GM11168 (cell line): ENCODE data around the gene AGTR1.
"Not testable (repeated sequence)": the region's sequence is repeated elsewhere in the genome, so short reads cannot be mapped to it uniquely, and the experiment has no call there.

ENCODE experiments used
- in situ Hi-C: fragments of 300-500 bp; cut with MboI; formaldehyde crosslinking; loops from one replicate; pipeline ENCODE4 v1.12.0; 2022; ENCODE audit warnings: low sequenced_read_pairs; ENCODE audit not compliant: unreplicated experiment

The AGTR1 gene

DNA sequence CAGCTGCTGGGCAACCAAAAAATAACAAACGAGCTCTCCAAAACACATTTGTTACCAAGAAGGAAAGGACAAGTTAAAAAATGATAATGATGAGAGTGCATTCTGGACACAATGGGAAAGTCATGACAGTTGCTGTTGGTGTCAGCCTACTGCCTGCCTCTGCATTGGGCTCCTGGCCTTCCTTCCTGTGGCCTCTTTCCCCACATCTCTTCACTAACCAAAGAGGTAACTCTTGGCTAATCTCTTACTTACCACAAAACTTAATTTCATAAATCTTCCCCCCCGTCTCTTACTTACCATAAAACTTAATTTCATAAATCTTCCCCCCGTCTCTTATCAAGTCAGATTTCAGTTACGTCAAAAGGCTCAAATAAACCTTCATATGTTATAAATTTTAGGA, 58.6 kb downstream of the AGTR1 start:
- in situ Hi-C loops: no loop called here

DNA sequence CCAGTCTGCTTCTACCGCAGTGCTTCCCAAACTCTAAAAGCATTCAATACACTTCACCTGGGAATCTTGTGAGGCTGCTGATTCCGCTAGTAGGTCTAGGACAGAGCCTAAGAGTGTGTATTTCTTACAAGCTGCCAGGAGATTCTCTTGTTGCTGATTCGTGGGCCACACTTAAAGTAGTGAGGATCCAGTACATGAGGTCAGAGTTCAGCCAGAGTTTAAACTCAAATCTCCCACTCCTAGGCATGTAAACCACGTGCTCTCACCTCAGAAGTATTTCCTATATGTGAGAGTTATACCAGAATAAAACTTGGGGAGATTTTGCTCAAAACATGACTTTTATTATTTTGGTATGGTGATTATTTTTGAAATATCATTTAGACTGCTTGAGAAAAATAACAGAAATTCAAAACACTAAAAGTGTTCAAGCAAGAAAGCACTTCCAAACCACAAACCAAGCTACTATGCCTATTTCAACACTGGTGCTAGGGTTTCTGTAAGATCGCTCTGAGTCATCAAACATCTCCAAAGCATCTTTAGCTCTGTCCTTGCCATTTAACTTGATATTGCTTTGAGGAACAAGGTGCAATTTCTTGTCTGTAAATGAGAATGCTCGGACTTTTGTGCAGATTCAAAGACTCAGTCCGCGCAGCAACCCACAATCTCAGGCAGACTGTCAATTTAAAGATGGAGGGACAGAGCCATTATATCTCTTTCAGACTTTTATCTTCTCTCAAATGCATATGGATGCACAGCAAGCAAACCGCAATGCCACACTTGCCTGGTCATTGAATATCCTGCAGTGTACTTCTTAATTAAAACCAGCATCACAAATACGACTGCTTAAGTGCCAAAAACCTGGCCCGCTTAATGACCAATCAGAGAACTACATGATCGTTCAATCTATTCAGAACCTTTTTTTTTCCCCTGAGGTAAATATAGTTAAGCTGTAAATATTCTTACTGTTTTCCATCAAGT, 59.8 kb downstream of the AGTR1 start:
- in situ Hi-C loops: no loop called here

DNA sequence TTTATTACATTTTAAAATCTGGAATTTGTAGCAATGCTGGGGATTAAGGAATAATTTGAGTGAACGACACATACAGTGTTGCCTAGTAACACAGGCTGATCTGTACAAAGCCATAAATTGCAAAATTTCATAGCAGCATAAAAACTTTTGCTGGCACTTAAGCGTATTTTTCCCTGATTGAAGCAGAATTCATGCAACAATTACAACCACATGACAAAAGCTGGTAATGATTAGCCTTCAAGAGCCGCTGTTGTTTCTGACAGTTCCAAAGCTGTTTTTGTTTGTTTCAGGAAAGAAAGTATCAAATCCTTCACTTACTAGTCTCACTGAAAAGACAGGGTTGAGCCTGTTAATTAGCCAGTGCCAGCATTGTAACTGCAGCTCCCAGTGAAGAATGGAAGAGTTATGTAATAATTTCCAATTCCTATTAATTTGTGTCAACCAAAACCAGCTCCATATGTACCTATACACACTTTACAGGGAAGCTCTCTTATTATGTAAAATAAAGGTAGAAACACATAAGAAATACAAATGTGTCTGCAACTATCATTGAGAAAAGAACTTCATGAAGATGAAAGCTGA, 60.7 kb downstream of the AGTR1 start:
- in situ Hi-C loops: no loop called here

DNA sequence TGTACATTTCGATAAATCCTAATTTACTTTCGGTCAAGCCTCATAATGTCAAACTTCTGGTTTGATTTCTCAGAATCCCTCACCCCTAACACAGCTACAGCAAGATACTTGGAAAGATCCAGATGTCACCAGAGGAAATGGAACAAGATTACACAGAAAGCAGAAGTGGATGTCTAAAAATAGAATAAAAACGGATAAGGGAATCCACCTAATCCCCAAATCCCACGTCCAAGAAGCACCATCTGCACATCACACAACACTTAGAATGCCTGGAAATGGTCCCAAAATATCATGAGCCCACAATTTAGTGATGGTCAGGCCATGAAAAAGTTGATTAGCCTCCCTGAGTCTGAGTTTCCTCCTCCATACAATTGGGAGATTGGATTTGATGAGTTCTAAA, 61.7 kb downstream of the AGTR1 start:
- in situ Hi-C loops: no loop called here

DNA sequence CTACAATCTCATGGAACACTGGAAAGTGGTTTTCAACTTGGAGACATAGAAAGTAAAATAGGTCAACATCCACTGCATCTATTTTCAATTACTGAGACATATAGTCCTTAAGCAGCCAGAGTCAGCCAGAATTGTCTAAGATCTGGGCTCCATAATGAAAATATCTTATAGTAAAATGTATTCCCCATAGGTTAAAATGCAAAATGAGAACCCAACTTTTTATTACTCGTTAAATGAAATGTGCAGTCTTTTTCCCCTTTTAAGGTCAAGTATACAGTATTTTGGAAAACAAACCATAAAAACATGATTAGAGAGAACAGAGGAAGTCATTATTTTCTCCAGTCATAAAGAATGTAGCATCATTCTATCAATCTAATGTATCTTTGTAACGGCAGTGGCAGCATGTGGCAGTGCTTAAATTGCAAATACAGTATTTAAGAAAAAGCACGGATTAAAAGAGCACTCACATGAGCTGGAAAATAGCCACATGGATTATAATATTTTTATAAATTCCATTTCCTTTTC, 65.5 kb downstream of the AGTR1 start:
- in situ Hi-C loops: no loop called here

DNA sequence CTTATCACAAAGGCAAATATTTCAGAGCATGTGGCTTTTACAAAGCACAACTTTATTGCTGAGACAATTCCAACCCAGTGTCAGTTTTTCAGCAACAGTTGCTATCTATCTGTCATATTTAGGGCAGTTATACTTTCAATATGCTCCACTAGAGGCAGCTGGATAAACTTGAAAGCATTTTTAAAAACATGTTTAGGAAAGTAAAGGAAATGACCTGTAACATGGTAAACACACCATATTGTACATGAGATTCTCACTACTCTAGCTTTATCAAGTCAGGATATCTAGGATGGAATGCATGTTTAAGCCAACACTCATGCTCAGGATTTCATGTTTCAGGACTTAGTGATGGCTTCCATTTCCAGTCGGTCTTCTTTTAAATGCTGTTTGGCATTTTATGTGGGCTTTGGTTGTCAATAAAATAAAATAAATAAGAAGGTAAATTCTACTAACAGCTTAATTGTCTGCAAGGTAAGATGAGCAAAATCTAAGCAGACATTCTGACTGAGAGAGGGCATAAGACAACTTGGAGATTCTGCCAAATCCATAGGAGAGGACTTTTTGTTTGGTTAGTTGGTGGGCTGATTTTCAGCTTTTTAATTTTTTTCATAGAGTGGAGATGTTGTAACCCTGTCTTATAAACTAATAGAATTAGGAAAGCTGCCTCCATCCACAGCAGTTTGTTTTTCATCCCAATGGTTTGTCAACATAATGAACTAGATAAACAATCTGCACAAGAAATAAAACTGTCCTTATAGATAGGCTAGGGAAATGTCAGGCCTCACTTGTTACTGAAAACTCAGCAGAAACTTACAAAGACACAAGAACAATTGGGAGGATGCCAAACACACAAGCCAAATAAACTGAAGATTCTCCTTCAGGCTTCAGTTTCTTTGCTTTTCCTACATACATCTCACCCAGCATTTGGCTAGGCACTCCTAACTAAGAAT, 66.6 kb downstream of the AGTR1 start:
- in situ Hi-C loops: no loop called here

DNA sequence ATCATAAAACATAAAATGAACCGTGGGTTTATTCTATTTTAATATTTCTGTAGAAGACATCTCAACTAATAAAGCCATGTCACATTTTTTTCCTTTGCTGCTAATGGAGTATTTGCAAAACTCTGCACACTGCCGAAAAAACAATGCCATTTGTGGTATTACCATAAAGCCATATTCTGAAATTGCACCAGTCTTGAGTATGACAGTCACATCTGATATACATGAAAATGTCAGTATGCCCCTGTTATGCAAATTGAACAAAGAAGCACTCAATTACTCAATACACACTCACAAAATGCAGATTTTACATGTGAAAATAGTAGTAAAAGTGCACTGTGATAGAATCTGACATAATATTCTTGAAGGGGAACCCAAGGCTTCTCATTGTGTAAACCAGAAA, 74.7 kb downstream of the AGTR1 start:
- in situ Hi-C loops: no loop called here

DNA sequence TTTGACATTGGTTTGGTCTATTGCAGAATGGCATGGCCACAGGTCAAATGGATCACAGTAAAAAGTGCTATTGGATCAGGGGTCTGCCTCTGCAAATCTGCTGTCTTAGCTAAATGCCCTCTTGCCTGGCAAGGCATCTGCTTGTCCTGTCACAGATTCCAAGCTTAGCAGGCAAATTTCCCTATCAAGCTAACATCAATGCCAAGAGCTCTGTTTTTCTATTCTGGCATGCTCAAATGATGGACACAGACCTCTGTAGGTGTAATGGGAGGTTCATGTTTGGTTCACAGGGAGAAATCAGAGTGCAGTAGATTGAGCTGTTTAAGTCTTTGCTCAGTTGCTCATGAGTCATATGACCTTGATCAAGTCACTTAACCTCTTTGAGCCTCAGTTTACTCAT, 75.1 kb downstream of the AGTR1 start:
- in situ Hi-C loops: no loop called here

DNA sequence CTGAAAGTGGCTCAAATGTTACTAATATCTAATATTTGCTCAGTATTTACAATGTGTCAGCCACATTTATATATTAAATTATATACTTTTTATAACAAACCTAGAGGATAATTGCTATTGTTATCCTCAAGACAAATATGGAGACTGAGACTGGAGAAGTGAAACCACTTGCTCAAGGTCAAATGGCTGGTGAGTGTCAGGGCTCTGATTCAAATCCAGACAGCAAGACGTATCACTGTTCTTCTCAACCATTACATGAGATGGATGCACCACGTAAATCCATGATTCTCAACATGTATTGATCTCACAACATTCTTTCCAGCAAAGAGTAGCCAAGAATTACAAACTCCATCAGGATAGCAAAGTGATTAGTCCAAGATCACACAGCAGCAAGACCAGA, 76.1 kb downstream of the AGTR1 start:
- in situ Hi-C loops: no loop called here

DNA sequence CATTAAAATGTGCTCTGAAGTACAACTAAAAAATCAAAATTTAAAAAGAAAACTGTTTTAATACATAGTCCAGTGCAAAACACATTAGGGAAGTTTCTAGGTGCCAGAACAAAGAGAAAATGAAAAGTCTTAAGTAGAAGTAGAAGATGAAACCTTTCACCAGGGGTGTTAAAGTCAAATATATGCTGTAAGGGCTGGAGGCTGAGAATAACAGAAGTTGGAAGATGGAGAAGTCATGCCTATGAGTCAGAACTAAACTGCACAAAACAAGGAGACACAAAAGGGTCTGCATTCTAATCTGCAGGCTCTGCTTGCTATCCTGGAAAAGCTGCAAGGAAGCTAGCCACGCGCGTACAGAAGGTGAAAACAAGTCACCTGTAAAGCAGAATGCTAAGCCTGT, 81.2 kb downstream of the AGTR1 start:
- in situ Hi-C loops: no loop called here

DNA sequence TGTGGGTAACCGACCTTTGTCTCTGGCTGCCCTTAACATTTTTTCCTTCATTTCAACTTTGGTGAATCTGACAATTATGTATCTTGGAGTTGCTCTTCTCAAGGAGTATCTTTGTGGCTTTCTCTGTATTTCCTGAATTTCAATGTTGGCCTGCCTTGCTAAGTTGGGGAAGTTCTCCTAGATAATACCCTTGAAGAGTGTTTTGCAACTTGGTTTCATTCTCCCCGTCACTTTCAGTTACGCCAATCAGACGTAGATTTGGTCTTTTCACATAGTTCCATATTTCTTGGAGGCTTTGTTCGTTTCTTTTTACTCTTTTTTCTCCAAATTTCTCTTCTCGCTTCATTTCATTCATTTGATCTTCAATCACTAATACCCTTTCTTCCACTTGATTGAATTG, 87.3 kb downstream of the AGTR1 start:
- in situ Hi-C loops: not testable (repeated sequence)

DNA sequence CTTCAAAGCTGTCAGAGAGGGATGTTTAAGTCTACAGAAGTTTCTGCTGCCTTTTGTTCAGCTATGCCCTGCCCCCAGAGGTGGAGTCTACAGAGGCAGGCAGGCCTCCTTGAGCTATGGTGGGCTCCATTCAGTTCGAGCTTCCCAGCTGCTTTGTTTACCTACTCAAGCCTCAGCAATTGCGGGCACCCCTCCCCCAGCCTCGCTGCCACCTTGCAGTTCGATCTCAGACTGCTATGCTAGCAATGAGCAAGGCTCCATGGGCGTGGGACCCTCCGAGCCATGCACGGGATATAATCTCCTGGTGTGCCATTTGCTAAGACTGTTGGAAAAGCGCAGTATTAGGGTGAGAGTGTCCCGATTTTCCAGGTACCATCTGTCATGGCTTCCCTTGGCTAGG, 88.5 kb downstream of the AGTR1 start:
- in situ Hi-C loops: not testable (repeated sequence)

DNA sequence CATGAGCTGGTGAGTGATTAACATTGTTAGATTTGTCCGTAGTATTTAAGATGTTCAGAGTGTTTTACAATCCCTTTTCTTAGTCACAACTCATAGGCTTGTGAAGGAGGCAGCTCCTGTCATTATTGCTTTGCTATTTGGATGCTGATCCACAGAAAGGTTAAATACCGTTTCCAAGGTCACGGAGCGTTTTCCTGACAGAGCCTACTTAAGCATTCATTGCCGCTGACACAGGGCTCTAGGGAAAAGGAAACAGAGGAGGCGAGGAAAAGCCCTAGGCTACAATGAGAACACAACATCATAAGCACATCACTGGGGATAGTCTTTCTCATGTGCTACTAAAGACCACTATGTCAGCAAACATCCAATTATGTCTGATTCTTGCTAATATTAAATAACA, 91.4 kb downstream of the AGTR1 start:
- in situ Hi-C loops: no loop called here

DNA sequence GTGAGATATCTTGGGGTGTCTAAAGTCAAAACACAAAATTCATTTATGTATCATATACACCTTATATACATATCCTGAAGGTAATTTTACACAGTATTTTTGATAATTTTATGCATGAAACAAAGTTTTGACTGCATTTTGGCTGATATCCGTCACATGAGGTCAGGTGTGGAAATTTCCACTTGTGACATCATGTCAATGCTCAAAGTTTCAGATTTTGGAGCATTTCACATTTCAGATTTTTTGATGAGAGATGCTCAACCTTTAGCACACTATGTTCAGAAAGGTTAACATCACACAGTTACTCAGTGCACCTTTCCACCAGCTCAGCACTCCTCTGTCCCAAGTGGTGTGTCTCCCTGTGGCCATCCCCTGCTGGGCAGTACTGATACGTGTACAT, 92.2 kb downstream of the AGTR1 start:
- in situ Hi-C loops: no loop called here

DNA sequence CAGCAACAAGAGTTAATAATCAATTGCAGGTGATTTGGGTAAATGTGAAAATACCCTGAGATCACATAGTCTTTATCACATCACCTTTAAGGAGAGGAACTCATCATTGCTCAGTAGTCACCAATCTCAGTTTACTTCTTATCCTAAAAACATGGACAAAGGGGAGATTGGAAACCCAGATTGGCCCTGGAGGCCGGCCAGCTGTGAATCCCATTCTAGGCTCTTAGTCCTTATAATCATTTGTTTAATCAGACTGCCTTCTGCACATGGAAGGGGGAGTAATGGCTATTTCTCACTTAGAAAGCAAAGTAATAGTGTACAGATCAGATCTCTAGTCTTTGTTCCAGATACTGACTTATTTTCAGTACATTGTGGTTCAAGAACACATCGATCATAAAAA, 92.7 kb downstream of the AGTR1 start:
- in situ Hi-C loops: no loop called here

DNA sequence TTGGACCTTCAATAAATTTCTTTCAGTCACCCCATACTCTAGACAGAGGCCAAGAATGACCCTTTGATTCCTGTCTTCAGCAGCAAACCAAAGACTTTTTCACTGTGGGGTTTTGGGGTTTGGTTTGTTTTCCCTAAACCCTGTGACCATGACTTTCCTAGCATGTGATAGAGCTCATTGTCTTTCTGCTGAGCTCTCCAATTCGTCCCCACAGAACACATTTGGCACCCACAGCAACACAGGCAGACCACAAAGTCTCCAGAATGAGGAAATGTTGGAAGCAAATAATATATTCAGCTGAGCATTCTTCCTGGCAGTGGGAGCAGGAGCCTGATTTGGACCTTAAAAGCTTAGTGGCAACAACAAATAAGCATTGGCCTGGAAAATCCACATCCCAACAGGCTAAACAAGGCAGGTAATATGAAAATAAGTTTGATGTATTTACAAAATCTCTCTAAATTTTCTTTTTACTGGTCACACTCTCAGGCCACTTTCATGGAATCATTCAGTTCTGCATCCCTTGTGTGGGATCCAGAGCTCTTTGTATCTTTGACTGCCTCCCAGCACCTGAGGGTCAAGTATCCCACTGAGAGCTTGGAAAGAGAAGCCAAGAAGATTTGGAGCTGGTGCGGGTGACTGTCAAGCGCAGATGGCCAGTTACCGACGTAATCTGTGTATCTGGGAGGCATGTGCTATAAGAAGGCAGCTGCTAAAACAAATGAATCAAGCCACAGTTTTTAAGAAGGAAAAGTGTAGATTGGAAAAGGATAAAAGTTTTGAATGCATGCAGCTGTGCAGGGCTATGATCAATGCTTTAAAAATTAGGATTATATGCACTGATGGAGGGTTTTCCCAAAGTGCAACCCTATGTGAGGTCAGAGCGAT, 93.4 kb downstream of the AGTR1 start:
- in situ Hi-C loops: no loop called here

DNA sequence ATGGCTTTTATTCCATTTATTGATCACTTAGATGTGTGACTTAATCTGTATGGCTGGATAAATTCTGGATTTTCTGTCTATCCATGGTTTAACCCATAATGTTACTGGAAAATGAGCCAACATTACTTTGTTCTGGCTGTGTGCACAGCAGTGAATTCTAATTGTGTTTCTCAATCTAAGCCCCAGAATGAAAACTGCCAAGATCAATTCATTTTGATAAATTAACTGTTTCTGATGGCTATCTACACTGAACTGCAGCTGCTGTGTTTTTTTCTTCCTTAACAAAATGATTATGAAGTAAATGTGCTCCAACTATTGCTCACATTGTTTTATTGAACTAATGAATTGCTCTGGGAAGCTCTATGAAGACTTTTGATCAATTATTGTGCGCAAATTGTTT, 94.2 kb downstream of the AGTR1 start:
- in situ Hi-C loops: no loop called here

DNA sequence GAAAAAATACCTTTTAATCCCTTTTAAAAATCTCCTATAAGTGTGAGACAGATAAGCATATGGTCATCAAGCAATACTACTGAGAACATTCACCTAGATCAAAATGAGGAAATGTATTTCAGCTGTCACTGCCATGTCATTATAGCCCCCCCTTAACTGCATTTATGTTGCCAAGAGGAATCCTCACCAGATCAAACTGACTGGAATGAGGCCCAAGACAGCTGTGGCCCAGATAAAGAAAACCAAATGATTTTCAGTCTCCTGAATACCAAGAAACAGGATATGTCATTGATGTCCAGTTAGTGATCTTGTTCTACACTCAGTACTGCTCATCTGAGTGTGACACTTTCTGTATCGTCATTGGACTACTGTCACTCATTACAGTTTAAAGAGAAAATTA, 94.8 kb downstream of the AGTR1 start:
- in situ Hi-C loops: no loop called here
